ENCODE measurements around the gene COX7A2. TPM values are rescaled to one million over a fixed set of nuclear protein-coding genes. Genes with fewer than 3 reads are reported as not detected.

COX7A2 gene, protein sequence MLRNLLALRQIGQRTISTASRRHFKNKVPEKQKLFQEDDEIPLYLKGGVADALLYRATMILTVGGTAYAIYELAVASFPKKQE
- total RNA-seq (2012; rRNA removed): 241 and 274 TPM in 2 replicates

DNA sequence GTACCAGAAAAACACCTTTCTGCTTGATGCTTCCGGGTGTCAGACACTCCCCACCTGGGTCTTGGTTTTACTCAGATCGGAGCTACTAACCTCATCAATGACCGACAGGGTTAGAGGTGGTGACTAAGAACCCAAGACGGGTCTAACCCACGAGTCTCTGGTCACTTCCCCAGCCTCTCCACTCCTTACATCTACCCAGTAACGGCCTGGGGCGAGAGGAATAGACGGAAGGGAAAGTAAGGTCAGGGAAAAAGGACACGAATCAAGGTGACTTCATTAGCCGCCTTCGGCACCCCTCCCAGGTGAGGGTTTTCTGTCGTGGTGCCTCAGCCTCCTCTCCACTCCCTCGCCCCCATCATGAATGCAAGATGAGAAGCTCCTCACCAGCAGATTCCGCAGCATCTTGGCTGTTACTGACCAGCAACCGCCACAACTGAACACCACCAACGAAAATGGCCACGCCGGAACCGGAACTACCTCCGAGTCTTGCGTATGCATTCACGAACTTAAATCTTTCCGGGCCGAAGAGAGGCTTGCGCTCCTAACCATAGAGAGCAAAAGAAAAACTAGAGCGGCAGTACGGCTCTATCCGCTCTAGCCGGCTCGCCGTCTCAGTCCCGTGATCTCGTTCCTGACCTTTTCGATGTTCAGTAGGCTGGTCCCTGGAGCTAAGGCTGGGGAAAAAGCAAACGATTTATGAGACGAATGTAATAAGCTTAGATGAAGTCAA is at the start of gene COX7A2:
COX7A2 (minus strand) TSS at position 469 of the 730 bp plus-strand sequence; CDS start at position 402, 67 bp downstream.
- Histone ChIP-seq H3K4me2 (ENCODE audit: low read length) (peak within 1 kb of the TSS; percentile 83), H3K9me3 (replicated peaks; ENCODE audit: low read length) (no peaks in the 10 kb centered on the region), H3K4me3 (ENCODE audit: low read length) (peak within 1 kb of the TSS; percentile 86), H3K4me1 (ENCODE audit: control insufficient read depth, insufficient read depth, low read length) (peaks cover 4% of the 10 kb centered on the region), H3K36me3 (ENCODE audit: insufficient read depth, low read length) (peaks cover 17% of the 10 kb centered on the region), H3K9ac (ENCODE audit: low read depth, low read length) (peak within 1 kb of the TSS; percentile 96), H3K27me3 (ENCODE audit: control insufficient read depth, insufficient read depth, low read length) (no peaks in the 10 kb centered on the region)

DNA sequence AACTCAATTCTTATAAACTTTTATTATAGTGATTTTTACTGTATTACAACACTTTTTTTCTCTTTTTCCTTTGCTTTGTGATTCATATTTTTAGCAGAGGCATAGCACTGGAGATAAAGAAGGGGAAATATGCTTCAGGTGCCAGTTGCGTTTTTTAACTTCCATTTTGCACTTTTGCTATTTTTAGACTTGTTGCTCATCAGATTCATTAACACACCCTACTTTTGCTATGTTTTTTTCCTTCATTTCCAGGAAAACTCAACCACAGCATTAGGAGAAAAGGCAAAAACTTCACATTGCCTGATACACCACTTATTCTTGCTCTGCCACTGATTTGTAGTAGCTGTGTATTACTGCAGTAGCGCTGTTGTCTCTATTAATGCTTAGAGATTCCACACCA is 49.0 kb upstream of the COX7A2 start:
- H3K9ac ChIP-seq (ENCODE audit: low read depth, low read length): no peak overlapping the region
- no peak overlapping the region for H3K4me2 ChIP-seq (ENCODE audit: low read length)
- H3K36me3 ChIP-seq (ENCODE audit: insufficient read depth, low read length): no peaks in the 10 kb centered on the region

DNA sequence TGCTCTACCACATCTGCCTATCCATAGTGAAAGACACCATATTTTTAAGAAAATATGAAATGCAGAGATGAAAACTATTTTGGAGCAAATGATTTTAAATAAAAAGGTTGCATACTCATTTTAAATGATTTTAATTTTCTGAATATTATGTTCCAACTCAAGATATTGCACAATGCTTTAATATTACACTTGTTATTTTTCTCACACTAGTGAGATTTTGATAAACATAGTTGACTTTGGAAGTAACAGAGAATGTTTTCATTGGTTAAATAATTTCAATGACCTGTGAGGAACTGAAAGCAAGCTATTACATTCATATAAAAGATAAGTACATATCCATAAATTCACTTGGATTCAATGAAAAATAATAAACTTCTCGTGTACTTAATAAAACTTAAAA is 48.1 kb upstream of the COX7A2 start:
- H3K9me3 ChIP-seq (replicated peaks; ENCODE audit: low read length): no peaks in the 10 kb centered on the region
- H3K27me3 ChIP-seq (ENCODE audit: control insufficient read depth, insufficient read depth, low read length): no peaks in the 10 kb centered on the region
- no peak overlapping the region for H3K4me3 ChIP-seq (ENCODE audit: low read length)
- no peaks in the 10 kb centered on the region for H3K36me3 ChIP-seq (ENCODE audit: insufficient read depth, low read length)
- no peak overlapping the region for H3K4me2 ChIP-seq (ENCODE audit: low read length)
- no peaks in the 10 kb centered on the region for H3K4me1 ChIP-seq (ENCODE audit: control insufficient read depth, insufficient read depth, low read length)
- no peak overlapping the region for H3K9ac ChIP-seq (ENCODE audit: low read depth, low read length)

More for the DNA sequence above, 49.0 kb upstream of the COX7A2 start:
- H3K9me3 ChIP-seq (replicated peaks; ENCODE audit: low read length): no peaks in the 10 kb centered on the region
- no peaks in the 10 kb centered on the region for H3K27me3 ChIP-seq (ENCODE audit: control insufficient read depth, insufficient read depth, low read length)
- no peaks in the 10 kb centered on the region for H3K4me1 ChIP-seq (ENCODE audit: control insufficient read depth, insufficient read depth, low read length)
- H3K4me3 ChIP-seq (ENCODE audit: low read length): no peak overlapping the region

DNA sequence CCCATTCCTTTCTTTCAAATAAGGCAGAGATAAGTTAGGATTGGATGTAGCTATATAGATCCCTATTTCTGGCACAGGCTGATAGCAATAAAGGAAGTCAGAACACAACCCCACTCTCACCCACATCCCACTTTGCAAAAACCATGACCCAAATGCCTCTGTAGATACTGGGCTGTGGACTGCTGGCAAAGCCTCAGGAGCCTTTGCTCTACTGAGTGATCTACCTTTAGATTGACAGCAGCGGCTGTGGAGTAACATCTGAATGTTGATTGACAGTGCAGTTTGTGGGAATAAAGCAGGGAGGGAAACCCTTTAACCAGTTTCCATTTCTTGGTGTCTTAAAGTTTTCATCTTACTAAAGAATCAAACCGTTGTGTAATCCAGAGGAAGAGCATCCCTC is 47.7 kb upstream of the COX7A2 start:
- Histone ChIP-seq H3K27me3 (ENCODE audit: control insufficient read depth, insufficient read depth, low read length) (no peaks in the 10 kb centered on the region), H3K36me3 (ENCODE audit: insufficient read depth, low read length) (no peaks in the 10 kb centered on the region), H3K4me2 (ENCODE audit: low read length) (no peak overlapping the region), H3K4me3 (ENCODE audit: low read length) (no peak overlapping the region), H3K9me3 (replicated peaks; ENCODE audit: low read length) (no peaks in the 10 kb centered on the region), H3K9ac (ENCODE audit: low read depth, low read length) (no peak overlapping the region), H3K4me1 (ENCODE audit: control insufficient read depth, insufficient read depth, low read length) (no peaks in the 10 kb centered on the region)

DNA sequence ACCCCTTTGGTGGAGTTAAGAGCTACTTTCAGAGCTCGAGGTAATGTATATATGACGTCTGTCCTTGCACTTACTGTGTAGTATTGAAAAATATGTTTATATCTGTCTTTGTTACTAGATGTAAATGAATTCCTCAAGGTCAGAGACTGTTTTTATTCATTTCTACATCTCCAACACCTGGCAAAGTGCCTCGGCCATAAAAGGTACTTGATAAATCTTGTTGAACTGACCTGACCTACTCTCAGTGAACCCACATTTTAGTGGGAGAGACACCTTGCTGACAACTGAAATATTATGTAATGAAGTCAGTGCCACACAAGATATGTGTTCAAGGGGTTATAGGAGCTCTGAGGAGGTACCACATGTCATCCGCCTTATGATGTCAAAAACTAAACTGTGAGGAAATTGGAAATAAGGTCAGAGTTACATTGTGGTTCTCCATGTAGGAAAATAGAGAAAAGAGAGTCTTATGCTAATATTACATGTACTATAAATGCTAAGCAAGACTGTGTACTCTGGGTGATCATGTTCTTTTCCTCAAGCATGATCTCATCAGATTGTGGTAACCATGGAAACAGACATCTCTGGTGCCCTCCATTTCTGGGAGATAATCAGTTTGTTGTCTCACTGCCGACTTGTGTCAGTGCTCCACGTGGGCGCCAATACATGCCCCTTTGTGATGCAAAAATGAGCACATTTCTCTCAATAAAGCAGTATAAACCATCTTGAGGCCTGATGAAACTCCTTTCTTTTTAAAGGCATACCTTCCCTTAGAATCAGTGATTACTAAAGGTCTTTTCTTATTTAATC is 46.7 kb upstream of the COX7A2 start:
- Histone ChIP-seq H3K9me3 (replicated peaks; ENCODE audit: low read length) (no peaks in the 10 kb centered on the region), H3K4me3 (ENCODE audit: low read length) (no peak overlapping the region), H3K4me2 (ENCODE audit: low read length) (no peak overlapping the region), H3K27me3 (ENCODE audit: control insufficient read depth, insufficient read depth, low read length) (no peaks in the 10 kb centered on the region), H3K9ac (ENCODE audit: low read depth, low read length) (no peak overlapping the region), H3K36me3 (ENCODE audit: insufficient read depth, low read length) (no peaks in the 10 kb centered on the region), H3K4me1 (ENCODE audit: control insufficient read depth, insufficient read depth, low read length) (no peaks in the 10 kb centered on the region)

DNA sequence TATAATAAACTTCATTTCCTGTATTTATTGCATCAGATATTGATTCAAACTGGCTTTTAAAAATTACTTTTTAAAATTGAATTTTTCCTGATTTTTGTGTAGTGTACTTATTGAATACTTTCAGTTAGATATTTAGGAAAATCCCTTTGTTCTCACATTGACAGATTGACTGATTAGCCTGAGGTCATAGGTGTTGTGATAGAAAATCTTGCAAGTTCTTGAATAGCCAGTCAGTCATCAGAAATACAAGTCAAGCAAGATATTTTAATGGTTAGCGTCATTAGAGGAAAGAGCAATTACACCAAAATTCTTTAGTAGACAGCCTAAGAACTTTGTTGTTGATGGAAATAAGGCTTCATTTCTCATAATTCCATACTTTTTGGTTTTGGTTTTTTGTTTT is 44.4 kb upstream of the COX7A2 start:
- Histone ChIP-seq H3K9me3 (replicated peaks; ENCODE audit: low read length) (no peaks in the 10 kb centered on the region), H3K4me3 (ENCODE audit: low read length) (no peak overlapping the region), H3K4me1 (ENCODE audit: control insufficient read depth, insufficient read depth, low read length) (peaks cover under 1% of the 10 kb centered on the region), H3K4me2 (ENCODE audit: low read length) (no peak overlapping the region), H3K27me3 (ENCODE audit: control insufficient read depth, insufficient read depth, low read length) (no peaks in the 10 kb centered on the region), H3K9ac (ENCODE audit: low read depth, low read length) (no peak overlapping the region), H3K36me3 (ENCODE audit: insufficient read depth, low read length) (no peaks in the 10 kb centered on the region)

DNA sequence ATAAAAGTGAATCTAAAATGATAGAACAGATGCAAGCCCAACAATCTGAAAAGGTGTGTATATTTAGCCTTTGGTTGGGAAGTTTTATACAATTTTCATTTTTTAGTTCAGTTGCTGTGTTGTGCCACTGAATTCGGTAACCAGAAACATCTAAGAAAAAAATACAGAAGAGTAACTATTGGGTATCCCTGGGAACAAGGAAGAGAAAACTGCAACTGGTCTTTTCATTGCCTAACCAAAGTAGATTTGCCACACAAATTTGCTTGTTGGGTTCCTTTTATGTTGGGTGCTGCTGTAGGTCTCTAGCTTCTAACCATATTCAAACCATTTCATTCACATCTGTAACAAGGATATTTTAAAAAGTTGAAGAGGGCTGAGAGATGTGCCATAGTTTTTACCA is 43.8 kb upstream of the COX7A2 start:
- no peak overlapping the region for H3K9ac ChIP-seq (ENCODE audit: low read depth, low read length)
- H3K4me2 ChIP-seq (ENCODE audit: low read length): no peak overlapping the region
- H3K4me1 ChIP-seq (ENCODE audit: control insufficient read depth, insufficient read depth, low read length): peaks cover 6% of the 10 kb centered on the region
- H3K27me3 ChIP-seq (ENCODE audit: control insufficient read depth, insufficient read depth, low read length): no peaks in the 10 kb centered on the region
- no peaks in the 10 kb centered on the region for H3K9me3 ChIP-seq (replicated peaks; ENCODE audit: low read length)
- H3K36me3 ChIP-seq (ENCODE audit: insufficient read depth, low read length): no peaks in the 10 kb centered on the region
- no peak overlapping the region for H3K4me3 ChIP-seq (ENCODE audit: low read length)

DNA sequence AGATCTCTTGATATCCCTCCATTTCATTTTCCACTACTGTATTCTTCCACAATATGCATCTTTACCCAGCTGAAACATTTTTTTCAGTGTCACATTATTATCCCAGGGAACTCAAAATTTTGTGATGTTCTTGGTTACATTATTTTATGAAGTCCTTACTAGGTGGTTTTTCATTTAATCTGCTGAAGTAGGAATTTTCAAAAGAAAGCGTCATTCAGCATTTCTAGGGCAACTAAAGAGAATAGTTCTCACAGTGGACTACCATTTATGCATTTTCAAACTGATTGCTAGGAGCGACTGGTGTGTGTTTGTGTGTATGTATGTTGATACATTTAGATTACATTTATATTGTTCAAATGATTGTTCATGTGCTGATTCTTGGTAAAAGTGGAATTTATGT is 43.4 kb upstream of the COX7A2 start:
- peaks cover 10% of the 10 kb centered on the region for H3K4me1 ChIP-seq (ENCODE audit: control insufficient read depth, insufficient read depth, low read length)

DNA sequence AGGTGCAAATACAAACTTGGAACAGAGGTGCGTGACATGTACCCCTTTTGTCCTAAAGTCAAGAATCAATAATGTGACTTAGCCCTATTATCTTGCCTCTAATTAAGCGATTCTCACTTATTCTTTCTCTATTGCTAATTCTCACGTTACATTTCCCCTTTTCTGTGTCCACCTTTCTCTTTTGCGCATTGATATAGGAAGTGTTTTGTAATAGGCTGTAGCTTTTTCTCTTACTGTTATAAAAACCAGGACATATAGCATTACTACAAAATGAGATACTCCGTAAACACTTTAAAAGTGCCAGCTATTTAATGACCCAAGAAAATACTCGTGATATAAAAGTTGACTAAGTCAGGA is 41.7 kb upstream of the COX7A2 start:
- H3K4me1 ChIP-seq (ENCODE audit: control insufficient read depth, insufficient read depth, low read length): peaks cover 17% of the 10 kb centered on the region
- H3K27me3 ChIP-seq (ENCODE audit: control insufficient read depth, insufficient read depth, low read length): no peaks in the 10 kb centered on the region
- peak overlapping the region; percentile 77 for H3K4me2 ChIP-seq (ENCODE audit: low read length)
- H3K9me3 ChIP-seq (replicated peaks; ENCODE audit: low read length): no peaks in the 10 kb centered on the region
- peak overlapping the region; percentile 82 for H3K9ac ChIP-seq (ENCODE audit: low read depth, low read length)
- H3K4me3 ChIP-seq (ENCODE audit: low read length): peak overlapping the region; percentile 96
- no peaks in the 10 kb centered on the region for H3K36me3 ChIP-seq (ENCODE audit: insufficient read depth, low read length)

More for the DNA sequence above, 43.4 kb upstream of the COX7A2 start:
- Histone ChIP-seq H3K4me2 (ENCODE audit: low read length) (no peak overlapping the region), H3K27me3 (ENCODE audit: control insufficient read depth, insufficient read depth, low read length) (no peaks in the 10 kb centered on the region), H3K9ac (ENCODE audit: low read depth, low read length) (no peak overlapping the region), H3K9me3 (replicated peaks; ENCODE audit: low read length) (no peaks in the 10 kb centered on the region), H3K4me3 (ENCODE audit: low read length) (no peak overlapping the region), H3K36me3 (ENCODE audit: insufficient read depth, low read length) (no peaks in the 10 kb centered on the region)

DNA sequence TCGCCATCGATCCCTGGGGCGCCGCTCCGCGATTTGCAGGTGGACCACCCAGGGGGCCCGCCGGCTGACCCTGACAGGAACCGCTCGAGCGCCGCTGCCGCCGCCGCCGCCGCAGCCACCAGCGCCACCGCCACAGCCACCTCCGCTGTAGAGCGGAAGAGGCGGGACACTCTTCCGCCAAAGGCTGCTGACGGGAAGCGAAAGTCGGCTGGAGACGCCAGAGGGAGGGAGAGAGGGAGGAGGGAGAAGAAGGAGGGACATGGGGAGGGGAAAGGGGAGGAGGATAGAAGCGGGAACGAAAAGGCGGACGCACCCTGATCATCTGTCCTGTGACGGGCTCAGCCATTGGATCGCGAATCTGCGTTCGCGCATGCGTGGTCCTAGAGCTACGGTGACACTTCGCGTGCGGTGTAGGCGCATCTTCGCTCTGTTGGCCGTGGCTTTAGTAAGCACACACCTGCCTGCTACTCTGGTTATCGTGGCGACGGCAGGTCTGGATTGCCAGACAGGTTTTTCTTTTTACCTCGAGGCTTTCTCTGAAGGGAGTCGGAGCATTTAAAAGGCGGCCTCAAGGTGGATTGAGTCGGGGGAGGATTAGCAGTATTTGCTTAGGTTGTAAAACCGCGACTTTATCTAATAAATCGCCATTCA is 41.2 kb upstream of the COX7A2 start, which contains the start of gene TMEM30A:
TMEM30A (minus strand) TSS at position 161 of the 651 bp plus-strand sequence; CDS start at position 7, 154 bp downstream.
- Histone ChIP-seq H3K36me3 (ENCODE audit: insufficient read depth, low read length) (no peaks in the 10 kb centered on the region), H3K9me3 (replicated peaks; ENCODE audit: low read length) (no peaks in the 10 kb centered on the region), H3K4me3 (ENCODE audit: low read length) (peak within 1 kb of the TSS; percentile 96), H3K27me3 (ENCODE audit: control insufficient read depth, insufficient read depth, low read length) (no peaks in the 10 kb centered on the region), H3K4me1 (ENCODE audit: control insufficient read depth, insufficient read depth, low read length) (peaks cover 21% of the 10 kb centered on the region), H3K4me2 (ENCODE audit: low read length) (peak within 1 kb of the TSS; percentile 92), H3K9ac (ENCODE audit: low read depth, low read length) (peak within 1 kb of the TSS; percentile 96)

DNA sequence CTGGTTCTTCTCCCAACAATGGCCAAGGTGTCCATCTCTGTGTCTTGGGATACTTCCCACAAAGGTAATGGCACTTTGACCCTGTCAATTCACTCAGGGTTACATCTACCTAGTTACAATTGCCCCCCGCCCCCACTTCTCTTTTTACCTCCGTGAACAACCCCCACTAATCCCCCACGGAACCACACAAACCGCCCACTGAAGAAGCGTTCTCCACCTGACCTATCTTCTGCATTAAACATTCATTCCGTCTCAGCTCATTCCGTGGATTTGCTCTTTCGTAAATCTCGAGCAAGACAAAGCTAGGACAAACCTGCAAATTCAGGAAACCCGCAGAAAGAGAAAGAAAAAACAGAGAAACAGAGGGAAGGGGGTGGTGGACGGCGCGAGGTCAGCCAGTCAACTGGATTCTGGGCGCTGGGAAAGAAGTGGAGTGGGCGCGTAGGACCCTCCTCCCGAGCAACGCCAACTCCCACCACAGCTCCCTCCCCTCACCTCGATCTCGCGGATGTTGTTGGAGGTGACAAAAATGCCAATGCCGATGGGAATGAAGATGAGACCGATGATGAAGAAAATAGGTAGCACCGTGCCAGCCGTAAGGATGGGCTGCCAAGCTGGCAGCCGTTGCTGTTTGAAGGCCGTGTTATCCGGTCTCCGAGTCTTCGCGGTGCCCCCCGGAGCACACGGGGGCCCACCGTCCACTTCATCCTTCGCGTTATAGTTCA is 40.5 kb upstream of the COX7A2 start:
- H3K9me3 ChIP-seq (replicated peaks; ENCODE audit: low read length): no peaks in the 10 kb centered on the region
- H3K4me1 ChIP-seq (ENCODE audit: control insufficient read depth, insufficient read depth, low read length): peaks cover 24% of the 10 kb centered on the region
- no peaks in the 10 kb centered on the region for H3K36me3 ChIP-seq (ENCODE audit: insufficient read depth, low read length)
- H3K4me3 ChIP-seq (ENCODE audit: low read length): peak overlapping the region; percentile 96
- peak overlapping the region; percentile 92 for H3K4me2 ChIP-seq (ENCODE audit: low read length)
- peak overlapping the region; percentile 96 for H3K9ac ChIP-seq (ENCODE audit: low read depth, low read length)
- H3K27me3 ChIP-seq (ENCODE audit: control insufficient read depth, insufficient read depth, low read length): no peaks in the 10 kb centered on the region
